KMS-11 (cell line): ENCODE data around the gene SLC25A25.

Source experiments
- H2AFZ ChIP-seq: fragments of 200-600 bp; sonication (generic); 2 replicates; pipeline ENCODE4 v1.6.1; 2016; ENCODE audit warnings: antibody characterized with exemption, mixed run types, low read depth
- H3K27ac ChIP-seq: fragments of 200-600 bp; sonication (generic); 2 replicates; pipeline ENCODE4 v1.6.1; 2016; ENCODE audit warnings: mild to moderate bottlenecking, mixed run types
- H3K27me3 ChIP-seq: fragments of 200-600 bp; sonication (generic); 2 replicates; pipeline ENCODE4 v1.6.1; 2017; ENCODE audit warnings: mild to moderate bottlenecking, low read depth, mixed run types, moderate library complexity; ENCODE audit not compliant: insufficient read depth
- H3K36me3 ChIP-seq: fragments of 200-600 bp; sonication (generic); 2 replicates; pipeline ENCODE4 v1.6.1; 2017; ENCODE audit warnings: mild to moderate bottlenecking, mixed run types; ENCODE audit not compliant: insufficient read depth
- H3K4me1 ChIP-seq: fragments of 200-600 bp; sonication (generic); 2 replicates; pipeline ENCODE4 v1.6.1; 2016; ENCODE audit warnings: mild to moderate bottlenecking, low read depth, mixed run types; ENCODE audit not compliant: poor library complexity, severe bottlenecking
- H3K4me2 ChIP-seq: fragments of 200-600 bp; sonication (generic); 2 replicates; pipeline ENCODE4 v1.7.0; 2016; ENCODE audit warnings: mild to moderate bottlenecking, mixed run types
- H3K4me3 ChIP-seq: fragments of 200-600 bp; sonication (generic); IDR thresholded peaks from 2 replicates; pipeline ENCODE4 v1.6.1; 2017; ENCODE audit warnings: low read depth, low read length, mixed read lengths; ENCODE audit not compliant: insufficient read depth
- H3K79me2 ChIP-seq: fragments of 200-600 bp; sonication (generic); 2 replicates; pipeline ENCODE4 v1.6.1; 2016; ENCODE audit warnings: low read depth, mixed run types; ENCODE audit not compliant: insufficient read depth
- H3K9ac ChIP-seq: fragments of 200-600 bp; sonication (generic); 2 replicates; pipeline ENCODE4 v1.6.1; 2016; ENCODE audit warnings: mild to moderate bottlenecking, mixed run types
- H4K20me1 ChIP-seq: fragments of 200-600 bp; sonication (generic); 2 replicates; pipeline ENCODE4 v1.6.1; 2016; ENCODE audit warnings: mild to moderate bottlenecking, mixed run types; ENCODE audit not compliant: insufficient read depth
- CTCF ChIP-seq: fragments of 200-600 bp; sonication (generic); conservative IDR thresholded peaks from 2 replicates; pipeline ENCODE4 v1.6.1; 2017; ENCODE audit warnings: low read depth, mild to moderate bottlenecking, antibody characterized with exemption, low read length, moderate library complexity, mixed read lengths

The SLC25A25 gene

GRCh38 chr9:128057724-128058409, 10.2 kb upstream of the SLC25A25 start:
- H3K9ac ChIP-seq: no peak overlapping the region
- H2AFZ ChIP-seq: no peak overlapping the region
- TF ChIP-seq CTCF: no peak
- no peak overlapping the region for H3K4me3 ChIP-seq
- H3K27ac ChIP-seq: no peak overlapping the region
- no peaks in the 10 kb centered on the region for H3K27me3 ChIP-seq
- H3K36me3 ChIP-seq: no peaks in the 10 kb centered on the region
- peaks cover 16% of the 10 kb centered on the region for H3K4me1 ChIP-seq
- H3K79me2 ChIP-seq: no peaks in the 10 kb centered on the region
- H3K4me2 ChIP-seq: no peak overlapping the region
- H4K20me1 ChIP-seq: no peaks in the 10 kb centered on the region

DNA sequence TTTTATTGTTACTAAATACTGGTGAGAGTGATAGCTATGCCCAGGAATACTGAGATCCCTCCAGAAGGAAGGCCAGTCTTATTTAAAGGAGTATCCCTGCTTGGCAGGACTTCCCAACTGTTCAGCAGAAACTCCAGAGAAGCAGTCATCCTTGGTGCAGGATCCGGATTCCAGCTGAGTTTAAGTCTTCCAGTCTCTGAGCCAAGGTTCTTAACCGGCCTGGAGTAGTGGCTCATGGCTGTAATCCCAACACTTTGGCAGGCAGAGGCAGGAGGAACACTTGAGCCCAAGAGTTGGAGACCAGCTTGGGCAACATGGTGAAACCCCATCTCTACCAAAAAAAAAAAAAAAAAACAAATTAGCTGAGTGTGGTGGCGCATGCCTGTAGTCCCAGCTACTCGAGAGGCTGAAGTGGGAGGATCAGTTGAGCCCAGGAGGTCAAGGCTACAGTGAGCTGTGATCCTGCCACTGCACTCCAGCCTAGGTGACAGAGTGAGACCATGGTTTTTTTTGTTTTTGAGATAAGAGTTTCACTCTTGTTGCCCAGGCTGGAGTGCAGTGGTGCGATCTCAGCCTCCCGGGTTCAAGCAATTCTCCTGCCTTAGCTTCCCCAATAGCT, 8.6 kb upstream of the SLC25A25 start:
- H2AFZ ChIP-seq: no peak overlapping the region
- H3K27me3 ChIP-seq: no peaks in the 10 kb centered on the region
- H3K27ac ChIP-seq: no peak overlapping the region
- H3K9ac ChIP-seq: no peak overlapping the region
- no peaks in the 10 kb centered on the region for H4K20me1 ChIP-seq
- H3K36me3 ChIP-seq: no peaks in the 10 kb centered on the region
- no peak overlapping the region for H3K4me3 ChIP-seq
- peaks cover 16% of the 10 kb centered on the region for H3K4me1 ChIP-seq
- TF ChIP-seq CTCF: no peak
- no peak overlapping the region for H3K4me2 ChIP-seq
- H3K79me2 ChIP-seq: no peaks in the 10 kb centered on the region

GRCh38 chr9:128061275-128061960, 6.6 kb upstream of the SLC25A25 start:
- H3K4me2 ChIP-seq: no peak overlapping the region
- H4K20me1 ChIP-seq: no peaks in the 10 kb centered on the region
- peaks cover 5% of the 10 kb centered on the region; the same call in 1 of the 2 replicates for H3K79me2 ChIP-seq
- H3K36me3 ChIP-seq: no peaks in the 10 kb centered on the region
- H3K27me3 ChIP-seq: no peaks in the 10 kb centered on the region
- TF ChIP-seq CTCF: no peak
- H3K4me3 ChIP-seq: no peak overlapping the region
- H2AFZ ChIP-seq: no peak overlapping the region
- H3K4me1 ChIP-seq: peaks cover 25% of the 10 kb centered on the region
- H3K9ac ChIP-seq: no peak overlapping the region
- no peak overlapping the region for H3K27ac ChIP-seq

DNA sequence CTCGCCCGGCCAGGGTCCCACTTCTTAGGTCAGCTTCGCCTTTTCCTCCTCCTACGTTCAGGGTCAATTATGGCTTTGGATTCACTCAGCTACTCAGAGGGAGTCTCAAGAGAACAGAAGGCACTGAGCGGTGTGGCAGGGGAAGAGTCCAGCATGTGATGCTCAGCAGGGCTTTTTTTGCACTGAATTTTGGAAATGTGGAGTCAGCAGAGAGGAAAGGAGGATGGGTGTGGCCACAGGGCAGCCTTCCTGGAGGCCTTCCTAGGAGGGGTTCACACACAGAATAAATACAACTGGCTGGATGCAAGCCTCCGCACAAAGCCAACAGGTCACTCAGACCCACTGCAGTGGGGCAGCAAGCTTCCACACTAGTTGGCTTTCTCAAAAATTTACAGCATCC, 5.8 kb upstream of the SLC25A25 start:
- no peaks in the 10 kb centered on the region for H3K36me3 ChIP-seq
- no peak overlapping the region for H3K4me2 ChIP-seq
- TF ChIP-seq CTCF: no peak
- H3K27ac ChIP-seq: no peak overlapping the region
- no peak overlapping the region for H3K4me3 ChIP-seq
- H3K79me2 ChIP-seq: peaks cover 9% of the 10 kb centered on the region; the same call in 1 of the 2 replicates
- no peaks in the 10 kb centered on the region for H3K27me3 ChIP-seq
- H3K4me1 ChIP-seq: peaks cover 31% of the 10 kb centered on the region
- H4K20me1 ChIP-seq: no peaks in the 10 kb centered on the region
- H2AFZ ChIP-seq: no peak overlapping the region
- H3K9ac ChIP-seq: no peak overlapping the region
